Right atrium auricular region (tissue), 2 donors: ENCODE data around the gene ANXA4. TPM values are rescaled to one million over a fixed set of nuclear protein-coding genes. Genes with fewer than 3 reads are reported as not detected.

Source experiments
- DNase-seq: peaks from one replicate; pipeline ENCODE4 v3.0.0-alpha.2; 2019; ENCODE audit warnings: low spot score
- H3K27ac ChIP-seq, 2 donors: fragments of 200-600 bp; sonication (generic); 1 replicate in 1 of 2; 2 replicates in 1 of 2; pipeline ENCODE4 v1.5.1; 2016 to 2019
- H3K27me3 ChIP-seq, 2 donors: fragments of 200-600 bp; sonication (generic); one replicate each; pipeline versions ENCODE4 v1.5.1 to v1.6.0; 2017 to 2019
- H3K36me3 ChIP-seq: fragments of 200-600 bp; sonication (generic); one replicate; pipeline ENCODE4 v1.5.1; 2016
- H3K4me1 ChIP-seq, 2 donors: fragments of 200-600 bp; sonication (generic); one replicate each; pipeline versions ENCODE4 v1.5.1 to v1.6.0; 2017 to 2019
- H3K4me3 ChIP-seq, 2 donors: fragments of 200-600 bp; sonication (generic); 1 replicate in 1 of 2; 2 replicates in 1 of 2; pipeline ENCODE4 v1.5.1; 2017 to 2019; ENCODE audit warnings: mild to moderate bottlenecking in 1 of 2, moderate library complexity in 1 of 2
- H3K9me3 ChIP-seq, 2 donors: fragments of 200-600 bp; sonication (generic); one replicate each; pipeline ENCODE4 v1.5.1; 2019
- CTCF ChIP-seq, 2 donors: fragments of 200-600 bp; sonication (generic); IDR thresholded peaks; one replicate each; pipeline ENCODE4 v1.5.1; 2019; ENCODE audit warnings: antibody characterized with exemption in 2 of 2
- total RNA-seq, 2 donors: library from RNA; depleted of rRNA; stranded (reverse); fragments of >200 nt; gene quantifications; one replicate each; pipeline ENCODE4 v1.1.0, GENCODE V29; 2016

ANXA4 gene
- total RNA-seq, 2 donors from 2014 or later: 12.7 to 25.9 TPM

GRCh38 chr2:69750246-69750645, 8.3 kb downstream of the ANXA4 start:
- H3K4me1 ChIP-seq: peaks cover 0 to 1% of the 10 kb centered on the region in 2 donors
- no peak overlapping the region for H3K4me3 ChIP-seq
- no peak for TF ChIP-seq CTCF (IDR thresholded peaks at IDR 0.05)
- no peak overlapping the region for H3K27ac ChIP-seq
- no peaks in the 10 kb centered on the region for H3K36me3 ChIP-seq
- DNase-seq: no peak
- no peaks in the 10 kb centered on the region for H3K27me3 ChIP-seq
- no peaks in the 10 kb centered on the region for H3K9me3 ChIP-seq

- H3K27ac ChIP-seq: peak overlapping the region in 1 of 2 donors; percentile 23
- no peak for DNase-seq
- H3K27me3 ChIP-seq: no peaks in the 10 kb centered on the region
- peaks cover 7% of the 10 kb centered on the region for H3K36me3 ChIP-seq
- no peak for TF ChIP-seq CTCF (IDR thresholded peaks at IDR 0.05)
- H3K4me1 ChIP-seq: peaks cover 0 to 13% of the 10 kb centered on the region in 2 donors
- H3K4me3 ChIP-seq: no peak overlapping the region
- no peaks in the 10 kb centered on the region for H3K9me3 ChIP-seq
Observed at GRCh38 chr2:69753659-69754363, 11.9 kb downstream of the ANXA4 start.

GRCh38 chr2:69754633-69755032, 12.7 kb downstream of the ANXA4 start:
- Histone ChIP-seq H3K4me1 (peaks cover 0 to 13% of the 10 kb centered on the region in 2 donors), H3K27ac (peak overlapping the region; percentile 23 to 40), H3K36me3 (peaks cover 7% of the 10 kb centered on the region), H3K9me3 (no peaks in the 10 kb centered on the region), H3K4me3 (no peak overlapping the region), H3K27me3 (no peaks in the 10 kb centered on the region)
- no peak for DNase-seq
- no peak for TF ChIP-seq CTCF (IDR thresholded peaks at IDR 0.05)

- Histone ChIP-seq H3K9me3 (no peaks in the 10 kb centered on the region), H3K36me3 (peaks cover 7% of the 10 kb centered on the region), H3K4me1 (peaks cover 0 to 13% of the 10 kb centered on the region in 2 donors), H3K27me3 (no peaks in the 10 kb centered on the region), H3K27ac (peak overlapping the region; percentile 29 to 40), H3K4me3 (no peak overlapping the region)
- no peak for DNase-seq
- TF ChIP-seq CTCF (IDR thresholded peaks at IDR 0.05): no peak
Observed at GRCh38 chr2:69755862-69756467, 14.0 kb downstream of the ANXA4 start.

- peak overlapping the region; percentile 71 for H3K27ac ChIP-seq
- peaks cover 0 to 8% of the 10 kb centered on the region in 2 donors for H3K4me1 ChIP-seq
- no peaks in the 10 kb centered on the region for H3K27me3 ChIP-seq
- DNase-seq: no peak
- H3K36me3 ChIP-seq: peaks cover 7% of the 10 kb centered on the region
- no peak overlapping the region for H3K4me3 ChIP-seq
- no peak for TF ChIP-seq CTCF (IDR thresholded peaks at IDR 0.05)
- no peaks in the 10 kb centered on the region for H3K9me3 ChIP-seq
Observed at GRCh38 chr2:69762025-69762424, 20.1 kb downstream of the ANXA4 start.
